IPS DF 4.7 (cell line): ENCODE data around the gene NR6A1.

Experiments
- DNase-seq: peaks from one replicate; pipeline ENCODE4 v3.0.0-alpha.2; 2013; ENCODE audit warnings: low spot score; ENCODE audit errors: extremely low read depth

The NR6A1 gene

GRCh38 chr9:124492818-124493217 lies 278.3 kb downstream of the NR6A1 start:
- no peak for DNase-seq

- no peak for DNase-seq
These were observed 279.8 kb downstream of the NR6A1 start for GRCh38 chr9:124491049-124491975.

DNA sequence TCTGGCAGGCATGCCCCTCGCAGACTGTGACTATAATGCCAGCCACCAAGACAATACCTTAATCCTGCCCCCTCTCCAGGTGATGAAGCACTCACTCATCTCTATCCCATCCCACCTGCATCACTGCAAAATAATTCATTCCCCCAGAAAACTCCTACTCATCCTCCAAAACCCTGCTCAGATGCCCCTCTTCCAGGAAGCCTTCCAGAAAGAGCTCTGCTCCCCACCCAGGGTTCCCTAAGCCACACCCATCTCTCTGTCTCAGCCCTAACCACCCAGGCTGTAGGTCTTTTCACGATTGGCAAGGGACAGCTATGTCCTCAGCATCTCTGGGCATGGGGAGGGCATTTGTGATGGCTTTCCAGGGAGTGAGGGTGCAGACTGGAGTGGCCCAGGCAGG lies 281.1 kb downstream of the NR6A1 start:
- no peak for DNase-seq

DNA sequence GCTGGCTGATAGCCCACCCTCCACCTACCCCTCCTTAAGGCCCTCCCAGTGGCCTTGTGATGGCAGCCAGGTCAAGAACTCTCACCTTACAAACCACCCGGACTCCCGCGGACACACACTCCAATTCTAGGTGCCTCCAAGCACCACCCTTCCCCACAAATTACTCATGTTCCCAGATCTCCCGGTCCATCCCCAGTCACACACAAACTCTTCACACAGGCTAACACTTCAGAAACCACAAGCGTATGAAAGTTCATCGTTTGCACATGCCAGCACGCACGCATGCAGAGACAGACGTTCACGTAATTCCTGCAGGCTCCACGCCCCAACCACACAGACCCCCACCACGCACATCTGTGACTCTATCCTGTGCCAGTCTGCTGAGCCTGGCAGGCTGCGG lies 281.9 kb downstream of the NR6A1 start:
- DNase-seq = no peak

DNA sequence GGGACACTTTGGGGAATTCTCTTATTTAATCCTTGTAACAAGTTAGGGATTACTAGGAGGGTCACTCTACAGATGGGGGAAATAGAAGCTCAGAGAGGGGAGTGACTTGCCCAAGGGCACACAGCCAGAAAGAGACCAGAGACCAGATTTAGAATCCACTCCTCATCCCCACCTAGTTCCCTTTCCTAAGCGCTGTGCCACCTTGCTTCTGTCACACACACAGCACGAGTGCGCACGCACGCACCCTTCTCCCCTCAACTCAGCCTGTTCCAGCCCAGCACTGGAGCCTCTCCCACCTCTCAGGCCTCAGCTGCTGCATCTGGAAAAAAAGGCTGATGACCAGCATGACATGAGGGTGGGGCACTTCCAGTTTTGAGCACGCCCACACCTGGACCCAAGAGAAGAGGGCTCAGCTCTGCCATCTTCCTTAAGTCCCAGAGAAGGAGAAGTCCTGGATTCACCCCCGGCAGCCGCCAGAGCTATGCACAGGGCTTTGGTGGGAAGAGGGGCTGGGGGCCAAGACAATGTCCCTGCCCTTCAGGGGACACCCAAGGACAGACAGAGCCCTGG lies 282.4 kb downstream of the NR6A1 start:
- no peak for DNase-seq

DNA sequence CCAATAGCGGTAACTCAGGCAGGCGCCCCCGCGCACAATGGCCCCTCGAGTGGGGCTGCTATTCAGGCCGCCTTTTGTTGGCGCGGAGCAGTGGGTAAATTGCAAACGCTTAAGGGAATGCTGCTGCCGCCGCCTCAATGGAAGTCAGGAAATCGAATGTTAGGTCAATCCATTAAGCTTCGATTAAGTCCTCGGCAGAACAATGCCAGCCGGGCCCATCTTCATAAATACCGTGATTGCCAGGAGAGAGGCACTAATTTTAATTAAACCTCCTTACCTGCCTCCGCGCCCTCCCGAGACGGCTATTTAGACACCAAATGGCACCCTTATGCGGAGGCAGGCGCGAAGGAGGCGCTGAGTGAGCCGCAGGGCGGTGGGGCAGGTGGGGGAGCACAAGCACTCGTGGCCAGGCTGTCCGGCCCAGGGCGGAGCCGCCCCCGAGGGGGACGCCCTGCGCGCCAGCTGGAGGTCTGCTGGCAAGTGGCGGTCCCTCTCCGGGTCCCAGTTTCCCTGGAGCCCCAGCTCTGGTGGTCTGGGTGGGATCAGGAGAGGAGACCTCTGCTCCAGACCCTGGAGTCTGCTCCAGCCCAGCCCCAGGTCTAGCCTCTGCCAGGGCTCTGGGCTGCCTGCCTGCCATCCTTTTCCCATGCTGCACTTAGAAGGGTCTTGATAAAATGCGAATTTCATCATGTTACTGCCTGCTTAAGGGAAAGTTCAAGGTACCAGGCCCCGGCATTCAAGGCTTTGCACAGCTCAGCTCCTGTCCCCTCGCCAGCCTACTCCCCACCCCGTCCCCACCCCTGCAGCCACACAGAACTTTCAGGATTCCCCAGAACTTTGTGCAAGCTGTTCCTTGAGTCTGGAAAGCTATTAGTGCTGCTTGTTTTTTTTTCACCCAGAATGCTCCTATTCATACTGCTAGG lies 283.6 kb downstream of the NR6A1 start:
- no peak for DNase-seq

DNA sequence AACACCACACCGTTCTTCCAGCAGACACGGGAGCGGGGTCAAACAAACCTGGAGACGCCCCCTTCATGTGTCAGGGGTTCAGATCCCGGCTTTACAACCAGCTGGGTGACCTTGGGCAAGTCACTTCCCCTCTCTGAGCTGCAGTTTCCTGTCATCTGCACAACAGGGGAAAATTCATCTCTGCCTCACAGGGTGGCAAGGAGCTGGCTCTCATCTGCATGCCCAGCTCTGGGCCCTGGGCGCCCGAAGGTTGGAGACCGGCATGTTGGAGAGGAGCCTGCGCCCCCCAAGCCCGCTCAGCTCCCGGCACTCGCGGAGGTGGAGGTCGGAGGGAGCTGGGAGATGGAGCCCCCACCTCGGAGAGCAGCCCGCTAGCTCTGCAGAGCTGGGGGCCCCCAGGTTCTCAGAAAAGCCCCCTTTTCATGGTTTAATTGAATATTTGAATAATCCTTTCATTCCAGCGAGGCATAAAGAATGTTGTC lies 284.3 kb downstream of the NR6A1 start:
- DNase-seq = no peak

- no peak for DNase-seq
These were observed 285.2 kb downstream of the NR6A1 start for GRCh38 chr9:124485936-124486335.

- no peak for DNase-seq
These were observed 285.9 kb downstream of the NR6A1 start for GRCh38 chr9:124485201-124485600.

DNA sequence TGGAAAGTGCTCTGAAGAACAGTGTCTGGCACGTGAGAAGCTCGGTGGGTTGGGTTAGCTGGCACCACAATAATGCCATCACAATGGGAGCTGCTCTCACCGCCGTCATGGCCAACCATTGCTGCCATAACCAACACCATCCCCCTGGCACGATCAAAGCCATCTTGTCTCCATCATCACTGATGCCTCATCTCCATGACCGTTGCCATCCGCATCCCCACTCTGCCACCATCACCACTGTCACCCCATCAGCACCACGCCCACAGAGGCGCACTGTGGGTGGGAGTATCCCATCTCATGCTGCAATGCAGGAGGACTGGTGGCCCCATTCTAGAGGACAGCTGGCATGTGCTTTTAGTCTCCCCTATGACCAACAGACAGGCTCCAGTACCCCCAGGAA lies 287.6 kb downstream of the NR6A1 start:
- DNase-seq = no peak

DNA sequence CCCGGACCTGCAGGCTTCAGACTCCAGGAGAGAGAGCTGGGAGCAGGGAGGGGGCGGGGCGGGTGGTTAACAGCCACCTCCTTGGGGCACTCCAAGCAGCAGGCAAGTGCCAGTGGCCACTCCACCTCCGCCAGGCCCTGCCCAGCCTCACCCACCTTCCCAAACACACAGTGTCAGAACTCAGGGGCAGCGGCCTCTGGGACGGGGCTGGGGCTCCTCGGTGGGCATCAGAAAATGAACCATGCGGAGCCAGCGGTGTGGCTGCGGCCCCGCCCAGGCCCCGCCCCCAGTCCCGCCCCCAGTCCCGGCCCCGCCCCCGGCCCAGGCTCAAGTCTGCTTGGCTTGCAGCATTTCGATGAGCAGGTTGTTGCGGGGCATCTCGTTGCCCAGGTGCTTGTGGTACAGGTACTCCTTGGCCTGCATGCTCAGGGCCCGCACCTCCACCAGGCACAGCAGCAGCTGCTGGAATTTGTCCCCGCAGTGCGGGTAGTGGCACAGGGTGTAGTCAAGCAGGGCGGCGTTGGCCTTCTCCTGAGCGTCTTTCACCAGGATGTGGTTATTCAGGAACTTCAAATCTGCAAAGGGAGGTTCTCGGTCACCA lies 288.6 kb downstream of the NR6A1 start:
- no peak for DNase-seq

- DNase-seq = no peak
These were observed 290.0 kb downstream of the NR6A1 start for GRCh38 chr9:124481115-124481514.

- no peak for DNase-seq
These were observed 290.5 kb downstream of the NR6A1 start for GRCh38 chr9:124480621-124480981.

DNA sequence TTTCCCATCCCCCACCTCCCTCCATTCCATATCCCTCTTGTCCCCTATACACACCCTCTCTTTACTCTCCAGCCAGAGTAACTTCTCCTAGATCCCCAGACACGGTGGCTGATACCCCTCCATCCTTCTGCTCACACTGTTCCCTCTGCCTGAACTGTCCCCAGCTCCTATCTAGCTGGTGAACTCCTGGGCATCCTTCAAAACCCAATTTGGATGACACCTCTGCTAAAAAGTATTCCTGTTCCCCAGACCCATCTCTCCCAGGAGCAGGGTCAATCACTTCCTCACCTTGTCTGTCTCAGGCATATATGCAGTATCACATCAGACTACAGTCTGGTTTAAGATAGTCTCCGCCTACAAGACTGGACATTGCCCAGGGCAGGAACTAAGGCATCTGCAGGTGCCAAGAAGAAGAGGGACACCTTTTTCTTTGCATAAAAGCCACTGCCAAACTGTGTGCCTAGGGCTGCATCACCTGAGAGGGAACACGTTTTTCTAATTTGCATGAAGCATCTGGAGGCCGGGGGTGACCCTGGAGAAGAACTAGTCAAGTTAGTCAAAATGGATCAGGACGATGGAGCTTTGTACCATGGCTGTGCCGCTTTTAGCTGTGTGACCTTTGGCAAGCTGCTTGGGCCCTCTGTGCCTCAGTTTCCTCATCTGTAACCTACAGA lies 291.0 kb downstream of the NR6A1 start:
- DNase-seq = no peak

- no peak for DNase-seq
These were observed 291.7 kb downstream of the NR6A1 start for GRCh38 chr9:124479371-124479770.

- DNase-seq = no peak
These were observed 292.8 kb downstream of the NR6A1 start for GRCh38 chr9:124478354-124478753.

GRCh38 chr9:124477648-124478285 lies 293.3 kb downstream of the NR6A1 start:
- DNase-seq = no peak

GRCh38 chr9:124477211-124477647 lies 293.9 kb downstream of the NR6A1 start:
- no peak for DNase-seq

- DNase-seq = no peak
These were observed 295.0 kb downstream of the NR6A1 start for GRCh38 chr9:124475868-124476690.
